DND-41 (cell line): ENCODE measurements around the gene KIAA1328.

Source experiments
- ATAC-seq: fragments of 200-7000 bp; cut with Tn5 transposase; 3 replicates; pipeline ENCODE4 v1.9.1; 2021; ENCODE audit warnings: low read depth; ENCODE audit not compliant: insufficient read depth
- DNase-seq: peaks from one replicate; pipeline ENCODE4 v3.0.0-alpha.2; 2020
- H2AFZ ChIP-seq: 2 replicates; pipeline ENCODE4 v1.6.0; 2012; ENCODE audit warnings: low read depth, low read length
- H3K27ac ChIP-seq: 2 replicates; pipeline ENCODE4 v1.5.1; 2012; ENCODE audit warnings: low read length, inconsistent platforms
- H3K27me3 ChIP-seq: fragments of 200-600 bp; sonication (generic); 2 replicates; pipeline ENCODE4 v1.6.0; 2012; ENCODE audit warnings: low read length, mild to moderate bottlenecking, inconsistent platforms; ENCODE audit not compliant: insufficient read depth, poor library complexity
- H3K36me3 ChIP-seq: 2 replicates; pipeline ENCODE4 v1.5.1; 2012; ENCODE audit warnings: low read length, inconsistent platforms; ENCODE audit not compliant: insufficient read depth
- H3K4me1 ChIP-seq: 2 replicates; pipeline ENCODE4 v1.5.1; 2012; ENCODE audit warnings: mild to moderate bottlenecking, low read length; ENCODE audit not compliant: insufficient read depth
- H3K4me2 ChIP-seq: 2 replicates; pipeline ENCODE4 v1.6.0; 2012; ENCODE audit warnings: mild to moderate bottlenecking, moderate library complexity, low read length, inconsistent platforms; ENCODE audit not compliant: insufficient read depth
- H3K4me3 ChIP-seq, 2 experiments: fragments of 200-600 bp in 1 of 2; shearing (Covaris generic) in 1 of 2; 2 replicates each; pipeline ENCODE4 v1.5.1; 2012 to 2016; ENCODE audit warnings: inconsistent platforms in 2 of 2, low read length in 2 of 2, mild to moderate bottlenecking in 2 of 2, low read depth in 1 of 2, moderate library complexity in 1 of 2
- H3K79me2 ChIP-seq: 2 replicates; pipeline ENCODE4 v1.6.0; 2012; ENCODE audit warnings: low read length, inconsistent platforms; ENCODE audit not compliant: insufficient read depth
- H3K9ac ChIP-seq: 2 replicates; pipeline ENCODE4 v1.6.0; 2012; ENCODE audit warnings: low read depth, mild to moderate bottlenecking, inconsistent platforms, low read length, moderate library complexity
- H3K9me3 ChIP-seq: 2 replicates; pipeline ENCODE4 v1.5.1; 2012; ENCODE audit warnings: low read length, moderate library complexity, mild to moderate bottlenecking, inconsistent platforms; ENCODE audit not compliant: insufficient read depth, severe bottlenecking
- H4K20me1 ChIP-seq: 2 replicates; pipeline ENCODE4 v1.6.0; 2012; ENCODE audit warnings: low read length; ENCODE audit not compliant: insufficient read depth
- EZH2 ChIP-seq: IDR thresholded peaks from 3 replicates; pipeline ENCODE4 v1.6.1; 2012; ENCODE audit warnings: borderline replicate concordance, low read depth, mild to moderate bottlenecking, moderate library complexity, low read length, inconsistent platforms; ENCODE audit not compliant: severe bottlenecking
- TF ChIP-seq, protein P1 (sequence below): IDR thresholded peaks from 2 replicates; pipeline ENCODE4 v1.5.1; 2012; ENCODE audit warnings: borderline replicate concordance, low read length, moderate library complexity, mild to moderate bottlenecking; ENCODE audit not compliant: poor library complexity, severe bottlenecking; ENCODE audit errors: extremely low read depth

Gene KIAA1328

DNA sequence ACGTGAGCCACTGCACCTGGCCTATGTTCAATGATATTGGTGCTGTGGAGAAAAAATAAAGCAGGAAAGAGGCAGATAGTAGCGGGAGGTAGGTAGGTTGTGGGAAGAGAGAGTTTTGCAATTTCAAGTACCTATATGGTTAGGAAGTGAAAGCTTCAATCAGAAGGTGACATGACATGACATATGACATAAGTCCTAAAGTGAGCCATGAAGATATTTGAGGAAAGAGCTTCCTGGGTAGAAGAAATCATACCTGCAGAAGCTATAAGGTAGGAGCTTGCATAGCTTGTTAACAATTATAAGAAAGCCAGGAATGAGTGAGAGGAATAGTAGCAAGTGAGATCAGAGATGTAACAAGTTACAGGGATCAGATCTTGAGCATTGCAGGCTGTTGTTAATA lies 4.2 kb downstream of the KIAA1328 start:
- Histone ChIP-seq H2AFZ (no peak overlapping the region), H3K4me2 (no peak overlapping the region), H3K79me2 (peaks cover 32% of the 10 kb centered on the region), H3K27me3 (no peaks in the 10 kb centered on the region), H3K36me3 (peaks cover 30% of the 10 kb centered on the region), H4K20me1 (no peaks in the 10 kb centered on the region), H3K27ac (no peak overlapping the region), H3K9ac (no peak overlapping the region), H3K4me3 (no peak overlapping the region), H3K9me3 (no peaks in the 10 kb centered on the region), H3K4me1 (peaks cover 25% of the 10 kb centered on the region)
- TF ChIP-seq, protein P1, sequence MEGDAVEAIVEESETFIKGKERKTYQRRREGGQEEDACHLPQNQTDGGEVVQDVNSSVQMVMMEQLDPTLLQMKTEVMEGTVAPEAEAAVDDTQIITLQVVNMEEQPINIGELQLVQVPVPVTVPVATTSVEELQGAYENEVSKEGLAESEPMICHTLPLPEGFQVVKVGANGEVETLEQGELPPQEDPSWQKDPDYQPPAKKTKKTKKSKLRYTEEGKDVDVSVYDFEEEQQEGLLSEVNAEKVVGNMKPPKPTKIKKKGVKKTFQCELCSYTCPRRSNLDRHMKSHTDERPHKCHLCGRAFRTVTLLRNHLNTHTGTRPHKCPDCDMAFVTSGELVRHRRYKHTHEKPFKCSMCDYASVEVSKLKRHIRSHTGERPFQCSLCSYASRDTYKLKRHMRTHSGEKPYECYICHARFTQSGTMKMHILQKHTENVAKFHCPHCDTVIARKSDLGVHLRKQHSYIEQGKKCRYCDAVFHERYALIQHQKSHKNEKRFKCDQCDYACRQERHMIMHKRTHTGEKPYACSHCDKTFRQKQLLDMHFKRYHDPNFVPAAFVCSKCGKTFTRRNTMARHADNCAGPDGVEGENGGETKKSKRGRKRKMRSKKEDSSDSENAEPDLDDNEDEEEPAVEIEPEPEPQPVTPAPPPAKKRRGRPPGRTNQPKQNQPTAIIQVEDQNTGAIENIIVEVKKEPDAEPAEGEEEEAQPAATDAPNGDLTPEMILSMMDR = no peak
- no peak for TF ChIP-seq EZH2
- ATAC-seq (no peak), DNase-seq (no peak)

DNA sequence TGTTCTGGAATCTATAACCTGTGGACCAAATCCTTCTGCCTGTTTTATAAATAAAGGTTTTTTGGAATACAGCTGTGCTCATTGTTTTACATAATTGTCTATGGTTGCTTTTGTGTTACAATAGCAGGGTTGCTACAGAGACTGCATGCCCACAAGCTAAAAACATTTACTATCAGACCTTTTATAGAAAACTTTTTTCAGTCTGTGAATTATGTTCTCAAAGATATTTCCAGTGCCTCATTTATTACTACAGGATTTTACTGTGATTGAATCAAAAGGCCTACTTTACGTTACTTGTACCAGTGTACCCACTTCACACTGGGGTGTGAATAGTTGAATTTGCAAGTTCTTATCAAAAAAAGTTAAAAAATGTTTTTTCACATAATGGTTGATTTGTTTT lies 7.0 kb downstream of the KIAA1328 start:
- Histone ChIP-seq H3K27me3 (no peaks in the 10 kb centered on the region), H4K20me1 (no peaks in the 10 kb centered on the region), H3K27ac (no peak overlapping the region), H3K4me1 (peaks cover 8% of the 10 kb centered on the region), H3K4me3 (no peak overlapping the region), H3K79me2 (peaks cover 7% of the 10 kb centered on the region), H3K36me3 (peaks cover 37% of the 10 kb centered on the region; the same call in 1 of the 2 replicates), H2AFZ (no peak overlapping the region), H3K4me2 (no peak overlapping the region), H3K9me3 (no peaks in the 10 kb centered on the region), H3K9ac (no peak overlapping the region)
- no peak for TF ChIP-seq EZH2
- TF ChIP-seq, protein P1 = no peak
- DNase-seq (no peak), ATAC-seq (no peak)

DNA sequence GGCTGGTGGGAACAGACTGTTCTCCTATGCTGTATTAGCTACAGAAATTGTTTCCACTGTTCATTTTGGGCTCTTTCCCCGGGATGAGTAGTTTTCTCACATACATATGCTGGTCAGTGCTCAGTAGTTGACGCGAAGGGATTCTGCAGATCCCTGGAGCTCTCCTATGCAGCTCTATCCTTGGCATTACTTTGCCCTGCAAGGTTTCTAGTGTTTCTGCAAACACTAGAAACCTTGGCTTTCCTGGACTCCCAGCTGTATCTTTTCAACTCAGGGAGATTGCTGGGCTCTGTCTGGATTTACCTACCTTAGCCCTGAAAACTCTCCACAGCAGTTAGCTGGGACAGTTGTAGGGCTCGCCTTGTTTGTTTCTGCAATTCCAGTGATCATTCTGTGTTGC lies 10.9 kb downstream of the KIAA1328 start:
- no peak overlapping the region for H3K4me3 ChIP-seq
- no peak overlapping the region for H3K27ac ChIP-seq
- no peak overlapping the region for H2AFZ ChIP-seq
- no peaks in the 10 kb centered on the region for H3K27me3 ChIP-seq
- TF ChIP-seq EZH2 = no peak
- TF ChIP-seq, protein P1 = no peak
- no peak for ATAC-seq
- no peak overlapping the region for H3K4me2 ChIP-seq
- H4K20me1 ChIP-seq = no peaks in the 10 kb centered on the region
- H3K4me1 ChIP-seq = peaks cover 7% of the 10 kb centered on the region
- H3K9ac ChIP-seq = no peak overlapping the region
- no peaks in the 10 kb centered on the region for H3K79me2 ChIP-seq
- no peak for DNase-seq
- H3K36me3 ChIP-seq = peaks cover 37% of the 10 kb centered on the region; the same call in 1 of the 2 replicates
- no peaks in the 10 kb centered on the region for H3K9me3 ChIP-seq

DNA sequence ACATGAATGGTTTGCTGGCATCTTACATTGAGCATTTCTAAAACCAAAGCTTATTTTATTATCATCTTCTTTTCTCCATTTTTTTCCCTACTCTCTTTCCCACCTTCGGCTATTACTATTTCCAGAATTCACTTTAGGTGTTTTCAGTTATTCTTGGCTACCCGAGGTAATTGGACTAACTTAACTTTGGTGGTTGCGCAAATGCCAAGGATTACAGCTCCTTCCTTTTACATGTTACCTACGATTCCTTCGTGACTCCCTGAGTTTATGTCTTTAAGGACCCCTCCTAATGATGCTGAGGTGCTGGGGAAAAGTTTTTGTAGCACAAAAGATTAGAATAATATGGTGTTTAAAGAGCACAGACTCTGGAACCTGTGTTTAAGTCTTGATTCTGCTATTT lies 14.3 kb downstream of the KIAA1328 start:
- no peaks in the 10 kb centered on the region for H3K79me2 ChIP-seq
- no peaks in the 10 kb centered on the region for H3K27me3 ChIP-seq
- H4K20me1 ChIP-seq = no peaks in the 10 kb centered on the region
- peaks cover 12% of the 10 kb centered on the region; the same call in 1 of the 2 replicates for H3K36me3 ChIP-seq
- no peak overlapping the region for H3K9ac ChIP-seq
- TF ChIP-seq EZH2 = no peak
- TF ChIP-seq, protein P1 = no peak
- ATAC-seq (no peak), DNase-seq (no peak)
- no peak overlapping the region for H3K27ac ChIP-seq
- H3K4me2 ChIP-seq = no peak overlapping the region
- H3K4me1 ChIP-seq = peaks cover 7% of the 10 kb centered on the region
- H2AFZ ChIP-seq = no peak overlapping the region
- H3K9me3 ChIP-seq = no peaks in the 10 kb centered on the region
- no peak overlapping the region for H3K4me3 ChIP-seq
